IPS DF 4.7 (cell line): ENCODE results near the gene KRT86.
"Not testable (repeated sequence)": the region's sequence is repeated elsewhere in the genome, so short reads cannot be mapped to it uniquely, and the experiment has no call there.

Experiments used
- DNase-seq: peaks from one replicate; pipeline ENCODE4 v3.0.0-alpha.2; 2013; ENCODE audit warnings: low spot score; ENCODE audit errors: extremely low read depth

Gene KRT86

DNA sequence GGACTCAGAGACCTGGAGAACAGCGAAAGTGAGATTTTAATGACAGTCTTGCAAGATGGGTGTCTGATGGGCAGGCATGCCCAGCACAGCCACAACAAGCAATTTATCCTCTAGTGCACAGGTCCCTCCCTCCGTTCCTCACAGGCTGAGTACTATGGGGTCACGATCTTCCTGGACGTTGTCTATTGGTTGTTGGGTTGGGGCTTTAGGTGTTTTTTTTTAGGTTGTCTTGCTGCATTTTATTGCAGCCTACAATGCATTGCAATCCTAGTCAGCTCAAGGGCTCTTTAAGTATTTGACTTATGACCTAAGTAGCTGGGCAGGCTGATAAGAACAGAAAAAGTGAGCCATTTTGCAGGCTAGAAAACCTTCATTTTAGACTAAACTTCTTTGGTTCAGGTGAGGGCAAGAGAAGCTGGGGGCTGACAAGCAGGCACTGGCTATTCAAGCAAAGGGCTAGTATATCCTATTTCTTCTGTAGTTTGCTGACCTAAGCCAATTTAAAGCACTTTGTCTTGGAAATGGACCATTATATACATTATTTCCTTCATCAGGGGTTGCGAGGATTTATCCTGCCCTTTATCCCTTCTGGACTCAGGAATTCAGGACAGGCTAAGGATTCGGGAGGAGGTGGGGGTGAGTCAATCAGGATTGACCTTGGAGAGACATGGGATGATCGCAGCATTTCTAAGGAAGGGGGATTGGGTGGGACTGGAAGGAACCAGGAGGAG lies 35.4 kb upstream of the KRT86 start:
- DNase-seq: no peak

GRCh38 chr12:52239767-52240166 lies 34.7 kb upstream of the KRT86 start:
- no peak for DNase-seq

DNA sequence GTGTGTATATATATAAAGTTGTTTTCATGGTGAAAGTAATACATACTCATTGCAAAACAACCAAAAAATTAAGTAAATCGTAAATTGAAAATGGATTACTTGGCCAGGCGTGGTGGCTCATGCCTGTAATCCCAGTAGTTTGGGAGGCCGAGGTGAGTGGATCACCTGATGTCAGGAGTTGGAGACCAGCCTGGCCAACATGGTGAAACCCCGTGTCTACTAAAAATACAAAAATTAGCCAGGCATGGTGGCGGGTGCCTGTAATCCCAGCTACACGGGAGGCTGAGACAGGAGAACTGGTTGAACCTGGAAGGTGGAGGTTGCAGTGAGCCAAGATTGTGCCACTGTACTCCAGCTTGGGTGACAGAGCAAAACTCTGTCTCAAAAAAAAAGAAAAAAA lies 34.2 kb upstream of the KRT86 start:
- DNase-seq: not testable (repeated sequence)

DNA sequence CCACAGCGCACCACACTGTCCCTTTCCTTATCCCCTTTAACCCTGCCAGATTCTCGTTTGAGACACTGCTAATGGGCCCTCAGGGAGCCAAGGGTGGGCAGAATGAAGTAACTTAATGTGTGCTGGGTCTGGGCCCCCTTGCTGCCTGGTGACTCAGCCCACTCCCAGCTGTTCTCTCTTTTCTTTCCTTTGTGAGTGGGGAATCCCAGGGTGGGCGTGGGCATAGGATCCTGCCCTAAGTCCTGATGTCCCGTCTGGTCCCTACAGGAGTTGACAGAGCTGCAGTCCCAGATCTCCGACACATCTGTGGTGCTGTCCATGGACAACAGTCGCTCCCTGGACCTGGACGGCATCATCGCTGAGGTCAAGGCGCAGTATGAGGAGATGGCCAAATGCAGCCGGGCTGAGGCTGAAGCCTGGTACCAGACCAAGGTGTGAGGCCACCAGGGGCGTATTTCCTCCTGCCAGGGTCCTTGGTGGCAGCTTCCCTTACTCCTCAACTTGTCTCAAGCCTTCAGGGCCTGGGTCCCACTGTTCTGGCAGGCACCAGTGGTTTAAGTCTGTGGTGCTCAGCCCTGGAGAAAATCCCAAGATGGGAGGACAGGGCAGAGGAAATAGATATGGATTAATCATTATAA lies 33.1 kb upstream of the KRT86 start:
- DNase-seq: no peak

- no peak for DNase-seq
These were observed 31.8 kb upstream of the KRT86 start for GRCh38 chr12:52242442-52243258.

GRCh38 chr12:52243259-52243855 lies 31.1 kb upstream of the KRT86 start:
- no peak for DNase-seq

- DNase-seq: no peak
These were observed 30.4 kb upstream of the KRT86 start for GRCh38 chr12:52243856-52244614.

DNA sequence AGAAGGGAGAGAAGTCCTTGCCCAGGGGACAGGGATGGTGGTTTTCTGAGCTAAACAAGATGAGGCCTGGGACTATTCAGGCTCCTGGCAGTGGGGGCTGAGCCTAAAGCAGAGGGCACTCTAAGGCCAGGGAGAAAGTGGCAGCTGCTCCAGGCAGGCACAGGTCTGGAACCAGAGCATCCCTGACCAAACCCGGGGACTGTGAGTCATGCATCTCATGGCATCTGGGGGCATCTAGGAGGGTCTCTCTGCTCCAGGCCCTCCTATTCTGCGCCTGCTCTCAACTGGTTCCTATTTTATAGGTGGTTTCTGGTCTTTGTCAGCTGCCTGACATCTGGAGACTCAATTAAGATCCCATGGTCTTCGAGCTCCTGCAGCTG lies 29.8 kb upstream of the KRT86 start:
- DNase-seq: no peak

DNA sequence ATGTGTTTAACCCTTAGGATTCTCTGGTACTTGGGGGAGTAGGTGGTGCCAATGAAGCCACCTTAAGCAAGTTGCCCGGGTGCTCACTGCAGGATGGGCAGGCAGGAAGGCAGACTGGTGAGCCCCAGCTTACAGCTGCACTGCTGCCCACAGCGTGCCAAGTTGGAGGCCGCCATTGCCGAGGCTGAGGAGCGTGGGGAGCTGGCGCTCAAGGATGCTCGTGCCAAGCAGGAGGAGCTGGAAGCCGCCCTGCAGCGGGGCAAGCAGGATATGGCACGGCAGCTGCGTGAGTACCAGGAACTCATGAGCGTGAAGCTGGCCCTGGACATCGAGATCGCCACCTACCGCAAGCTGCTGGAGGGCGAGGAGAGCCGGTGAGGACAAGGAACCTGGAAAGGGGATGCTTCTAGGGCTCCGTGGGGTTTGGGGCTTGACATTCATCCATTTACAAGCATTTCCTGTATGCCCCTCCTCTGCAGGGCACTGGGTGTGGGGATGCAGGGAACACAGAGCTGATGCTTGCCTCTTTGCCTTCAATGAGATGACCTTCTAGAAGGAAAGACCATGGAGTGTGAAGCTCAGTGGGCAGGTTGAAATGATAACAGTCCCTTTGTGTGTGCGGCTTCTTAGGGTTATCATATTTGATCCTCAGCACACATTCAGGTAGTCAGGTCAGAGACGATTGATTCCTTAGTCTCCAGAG lies 29.0 kb upstream of the KRT86 start:
- no peak for DNase-seq

DNA sequence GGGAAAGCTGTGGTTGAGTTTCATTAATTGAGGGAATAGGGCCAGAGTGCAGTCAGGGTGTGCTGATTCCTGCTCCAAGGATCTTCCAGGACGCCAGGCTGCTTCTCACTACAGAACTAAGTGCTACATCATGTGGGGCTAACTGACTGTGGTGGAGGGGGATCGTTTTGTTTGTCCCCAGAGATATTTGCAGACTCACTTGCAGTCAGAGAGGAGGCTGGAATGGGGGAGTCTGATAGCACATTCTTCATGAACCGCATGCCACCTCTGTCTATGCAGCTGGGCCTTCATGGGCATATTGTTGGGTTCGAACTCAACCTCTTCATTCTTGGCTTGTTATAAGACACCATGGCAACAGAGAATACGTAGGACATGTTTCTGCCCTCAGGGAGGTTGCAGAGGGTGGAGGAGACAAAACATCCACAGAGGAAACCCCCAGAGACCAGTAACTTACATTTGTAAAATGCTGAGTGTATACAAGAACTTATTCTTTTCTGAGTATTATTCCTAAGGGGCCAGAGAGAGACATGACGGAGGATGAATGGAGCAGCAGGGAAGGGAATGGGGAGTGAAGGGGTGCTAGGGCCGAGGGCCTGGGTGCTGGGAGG lies 28.4 kb upstream of the KRT86 start:
- no peak for DNase-seq

- no peak for DNase-seq
These were observed 27.5 kb upstream of the KRT86 start for GRCh38 chr12:52246720-52247621.

- DNase-seq: no peak
These were observed 26.6 kb upstream of the KRT86 start for GRCh38 chr12:52247622-52248540.

GRCh38 chr12:52248541-52249461 lies 25.6 kb upstream of the KRT86 start:
- no peak for DNase-seq

DNA sequence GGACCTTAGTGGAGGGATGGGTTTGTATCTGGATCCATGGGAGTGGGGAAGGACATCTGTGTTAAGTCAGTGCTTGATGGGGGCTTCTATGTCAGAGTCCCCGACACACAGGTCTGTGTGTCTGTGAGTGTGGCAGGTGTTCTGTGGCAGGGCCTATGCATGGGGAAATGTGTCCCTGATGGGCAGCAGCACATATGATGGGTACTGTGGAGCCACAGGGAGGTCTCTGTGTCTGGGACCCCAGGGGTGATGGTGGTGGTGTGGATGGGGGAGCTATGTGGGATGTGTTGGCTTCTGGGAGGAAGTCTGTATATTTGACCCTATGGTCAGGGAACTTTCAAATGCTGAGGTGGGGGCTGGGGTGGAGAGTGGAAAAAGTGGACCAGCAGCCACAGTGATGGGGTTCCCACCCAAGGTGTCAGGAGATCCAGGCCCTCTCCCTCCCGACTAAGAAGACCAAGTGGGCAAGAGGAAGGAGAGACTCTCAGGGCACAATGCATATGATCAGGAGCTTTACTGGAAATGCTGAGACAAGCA lies 24.9 kb upstream of the KRT86 start:
- DNase-seq: no peak

GRCh38 chr12:52250048-52250990 lies 24.1 kb upstream of the KRT86 start:
- no peak for DNase-seq
